Esophagus muscularis mucosa (tissue), 4 donors: ENCODE results near the gene SLC8A1. TPM values are rescaled to one million over a fixed set of nuclear protein-coding genes. Genes with fewer than 3 reads are reported as not detected.
"Not testable (repeated sequence)": the region's sequence is repeated elsewhere in the genome, so short reads cannot be mapped to it uniquely, and the experiment has no call there.

Source experiments
- DNase-seq: peaks from one replicate; pipeline ENCODE4 v3.0.0-alpha.2; 2017; ENCODE audit errors: extremely low spot score
- H3K27ac ChIP-seq, 4 donors: fragments of 200-600 bp; sonication (generic); replicated peaks in 1 of 4; 1 replicate in 3 of 4; 2 replicates in 1 of 4; pipeline ENCODE4 v1.5.1; 2016 to 2019; ENCODE audit warnings: mild to moderate bottlenecking in 1 of 4
- H3K27me3 ChIP-seq, 4 donors: fragments of 200-600 bp; sonication (generic); one replicate each; pipeline versions ENCODE4 v1.5.1 to v1.6.0; 2016 to 2019
- H3K36me3 ChIP-seq, 4 donors: fragments of 200-600 bp; sonication (generic); one replicate each; pipeline ENCODE4 v1.5.1; 2016 to 2019
- H3K4me1 ChIP-seq, 4 donors: fragments of 200-600 bp; sonication (generic); one replicate each; pipeline ENCODE4 v1.5.1; 2016 to 2019
- H3K4me3 ChIP-seq, 4 donors: fragments of 200-600 bp; sonication (generic); 1 replicate in 2 of 4; 2 replicates in 2 of 4; pipeline ENCODE4 v1.5.1; 2016 to 2019; ENCODE audit warnings: mild to moderate bottlenecking in 4 of 4, moderate library complexity in 1 of 4
- H3K9me3 ChIP-seq, 4 donors: fragments of 200-600 bp; sonication (generic); 1 replicate in 3 of 4; 2 replicates in 1 of 4; pipeline ENCODE4 v1.5.1; 2016 to 2019
- EP300 ChIP-seq: sonication (generic); formaldehyde crosslinking; IDR thresholded peaks from one replicate; pipeline ENCODE4 v1.6.1; 2017; ENCODE audit warnings: antibody characterized with exemption
- POLR2A ChIP-seq: fragments of 450-650 bp; IDR thresholded peaks from one replicate; pipeline ENCODE4 v1.6.1; 2017; ENCODE audit warnings: antibody characterized with exemption, moderate library complexity, mild to moderate bottlenecking, low read depth
- POLR2AphosphoS5 ChIP-seq, 2 donors: sonication (generic); formaldehyde crosslinking; IDR thresholded peaks; one replicate each; pipeline ENCODE4 v1.6.1; 2017; ENCODE audit warnings: antibody characterized with exemption in 2 of 2
- WGBS: methylation state at CpG from one replicate; pipeline ENCODE4 v1.1.5; 2018; 5-methylcytosine and 5-hydroxymethylcytosine counted together
- intact Hi-C: fragments of 100-400 bp; cut with DNase I; formaldehyde crosslinking; loops from one replicate; pipeline ENCODE4 v1.15.1; 2023
- total RNA-seq, 4 donors: library from RNA; depleted of rRNA; stranded (reverse); fragments of >200 nt; gene quantifications; one replicate each; pipeline versions ENCODE4 v1.1.0 to v1.2.1, GENCODE V29; 2016
- TF ChIP-seq, protein P1 (sequence below), 3 experiments: fragments of 200-600 bp in 2 of 3; fragments of 450-650 bp in 1 of 3; sonication (generic) in 2 of 3; IDR thresholded peaks; one replicate each; pipeline ENCODE4 v1.5.1; 2017 to 2019; ENCODE audit warnings: antibody characterized with exemption in 3 of 3, mild to moderate bottlenecking in 2 of 3, moderate library complexity in 1 of 3

Gene SLC8A1
- total RNA-seq, 4 donors from 2014 or later, result 105 to 166 (median 157) TPM

DNA sequence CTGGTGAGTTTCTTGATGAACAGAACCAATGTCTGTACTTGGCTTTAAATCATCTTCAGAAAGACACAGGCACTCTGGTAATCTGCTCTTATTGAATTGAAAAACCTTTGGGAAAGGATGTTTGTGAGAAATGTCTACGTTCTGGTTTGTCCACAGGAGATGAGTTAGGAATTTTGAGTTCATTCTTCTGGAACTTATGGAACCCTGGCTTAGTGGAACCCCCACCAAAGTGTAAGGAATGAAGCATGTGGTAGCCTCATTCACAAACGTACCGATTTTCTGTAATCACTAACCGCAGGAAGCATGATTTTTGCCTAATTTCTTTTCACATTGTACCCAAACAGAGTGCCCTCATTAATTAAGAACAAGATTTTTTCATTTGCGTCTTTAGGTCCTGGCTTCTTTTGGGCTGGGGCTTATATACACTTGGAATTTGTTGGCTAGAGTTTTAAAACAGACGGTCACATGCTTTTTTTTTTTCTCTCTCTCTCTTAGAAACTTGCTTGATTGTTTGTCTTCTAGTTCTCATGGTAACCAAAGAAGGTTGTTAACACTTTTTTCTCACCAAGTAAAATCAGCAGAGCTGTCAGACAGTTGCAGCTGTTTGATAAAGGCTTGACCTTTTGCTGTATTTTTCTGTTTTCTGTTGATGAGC lies 358.7 kb downstream of the SLC8A1 start:
- Histone ChIP-seq H3K9me3 (no peaks in the 10 kb centered on the region), H3K27me3 (no peaks in the 10 kb centered on the region), H3K27ac (peak overlapping the region in 2 of 4 donors; percentile 10 to 21), H3K36me3 (no peaks in the 10 kb centered on the region), H3K4me1 (peaks cover 15 to 40% (median 28%) of the 10 kb centered on the region in 4 donors), H3K4me3 (peak overlapping the region in 2 of 4 donors; percentile 3 to 22)
- TF ChIP-seq POLR2AphosphoS5 (IDR thresholded peaks at IDR 0.05), result no peak
- TF ChIP-seq EP300, result no peak
- TF ChIP-seq, protein P1, sequence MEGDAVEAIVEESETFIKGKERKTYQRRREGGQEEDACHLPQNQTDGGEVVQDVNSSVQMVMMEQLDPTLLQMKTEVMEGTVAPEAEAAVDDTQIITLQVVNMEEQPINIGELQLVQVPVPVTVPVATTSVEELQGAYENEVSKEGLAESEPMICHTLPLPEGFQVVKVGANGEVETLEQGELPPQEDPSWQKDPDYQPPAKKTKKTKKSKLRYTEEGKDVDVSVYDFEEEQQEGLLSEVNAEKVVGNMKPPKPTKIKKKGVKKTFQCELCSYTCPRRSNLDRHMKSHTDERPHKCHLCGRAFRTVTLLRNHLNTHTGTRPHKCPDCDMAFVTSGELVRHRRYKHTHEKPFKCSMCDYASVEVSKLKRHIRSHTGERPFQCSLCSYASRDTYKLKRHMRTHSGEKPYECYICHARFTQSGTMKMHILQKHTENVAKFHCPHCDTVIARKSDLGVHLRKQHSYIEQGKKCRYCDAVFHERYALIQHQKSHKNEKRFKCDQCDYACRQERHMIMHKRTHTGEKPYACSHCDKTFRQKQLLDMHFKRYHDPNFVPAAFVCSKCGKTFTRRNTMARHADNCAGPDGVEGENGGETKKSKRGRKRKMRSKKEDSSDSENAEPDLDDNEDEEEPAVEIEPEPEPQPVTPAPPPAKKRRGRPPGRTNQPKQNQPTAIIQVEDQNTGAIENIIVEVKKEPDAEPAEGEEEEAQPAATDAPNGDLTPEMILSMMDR (IDR thresholded peaks at IDR 0.05), result no peak
- TF ChIP-seq POLR2A, result no peak
- WGBS, result 33% methylated on average over 6 of the region's 6 CpGs
- no peak for DNase-seq
- intact Hi-C loops, result no loop called here

DNA sequence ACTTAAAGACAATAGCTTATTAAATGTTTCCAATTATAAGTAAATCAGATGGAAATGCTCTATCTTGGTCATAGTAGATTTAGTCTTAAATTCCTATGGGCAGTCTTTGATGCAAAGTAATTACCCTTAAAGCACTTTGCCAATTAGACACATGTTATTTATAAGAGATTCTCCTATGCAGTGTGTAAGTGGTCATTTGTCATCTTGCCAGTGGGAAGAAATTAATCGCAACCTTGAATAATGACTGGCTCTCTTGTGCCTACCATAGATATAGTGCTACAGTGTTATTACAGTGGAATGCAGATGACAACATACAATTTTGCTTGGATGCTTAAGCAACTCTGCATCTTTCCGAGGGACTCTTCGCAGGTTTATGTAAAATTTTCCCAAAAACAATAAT lies 361.8 kb downstream of the SLC8A1 start:
- TF ChIP-seq EP300 (no peak), POLR2AphosphoS5 (IDR thresholded peaks at IDR 0.05) (no peak), POLR2A (no peak)
- TF ChIP-seq, protein P1 (IDR thresholded peaks at IDR 0.05), result no peak

DNA sequence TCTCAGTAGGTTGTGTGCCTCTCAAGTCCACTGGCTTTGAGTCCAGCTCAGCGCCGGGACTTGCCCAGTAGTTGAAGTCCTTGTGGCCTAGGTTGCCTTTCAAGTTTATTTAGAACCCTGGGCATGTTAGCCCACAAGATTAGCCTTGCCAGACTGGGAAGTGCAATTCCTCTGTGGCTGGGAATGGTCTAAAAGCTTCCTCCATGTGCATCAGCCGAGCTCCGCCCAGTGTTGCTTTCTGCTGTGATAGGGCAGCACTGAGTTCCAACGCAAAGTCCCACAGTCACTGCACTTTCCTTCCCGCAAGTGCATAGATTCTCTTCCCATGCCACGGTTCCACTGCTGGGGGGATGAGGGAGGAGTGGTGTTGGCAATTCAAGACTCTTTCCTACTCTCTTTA lies 364.0 kb downstream of the SLC8A1 start:
- DNase-seq, result no peak
- H3K36me3 ChIP-seq, result no peaks in the 10 kb centered on the region
- H3K4me3 ChIP-seq, result no peak overlapping the region
- H3K27me3 ChIP-seq, result no peaks in the 10 kb centered on the region
- intact Hi-C loops, result no loop called here
- H3K4me1 ChIP-seq, result peaks cover 3 to 8% (median 3%) of the 10 kb centered on the region in 4 donors
- H3K9me3 ChIP-seq, result no peaks in the 10 kb centered on the region
- no peak overlapping the region for H3K27ac ChIP-seq
- TF ChIP-seq EP300 (no peak), POLR2AphosphoS5 (IDR thresholded peaks at IDR 0.05) (no peak), POLR2A (no peak)
- TF ChIP-seq, protein P1 (IDR thresholded peaks at IDR 0.05), result no peak
- 97% methylated on average over 7 of the region's 7 CpGs for WGBS

More for the DNA sequence above, 361.8 kb downstream of the SLC8A1 start:
- Histone ChIP-seq H3K27ac (no peak overlapping the region), H3K9me3 (no peaks in the 10 kb centered on the region), H3K36me3 (no peaks in the 10 kb centered on the region), H3K4me1 (peaks cover 22 to 24% (median 24%) of the 10 kb centered on the region in 4 donors), H3K27me3 (no peaks in the 10 kb centered on the region), H3K4me3 (no peak overlapping the region)
- DNase-seq, result no peak
- WGBS, result 96% methylated on average over 3 of the region's 3 CpGs
- intact Hi-C loops, result no loop called here

DNA sequence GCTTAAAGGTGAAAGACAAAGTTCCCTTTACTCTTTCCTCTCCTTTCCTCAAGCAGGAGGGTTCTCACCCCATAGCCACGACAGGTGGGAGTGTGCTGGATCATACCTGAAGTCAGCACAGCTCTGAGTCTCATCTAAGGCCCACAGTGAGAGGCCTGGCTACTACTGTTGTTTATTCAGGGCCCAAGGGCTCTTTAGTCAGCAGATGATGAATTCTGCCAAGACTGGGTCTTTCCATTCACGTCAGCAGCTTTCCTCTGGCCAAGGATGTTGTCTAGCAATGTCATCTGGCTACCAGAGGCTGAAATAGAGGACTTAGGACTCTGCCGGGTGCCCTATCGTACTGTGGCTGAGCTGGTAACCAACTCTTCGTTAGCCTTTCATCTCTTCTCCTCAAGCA lies 364.5 kb downstream of the SLC8A1 start:
- no peak for DNase-seq
- intact Hi-C loops, result no loop called here
- H3K27ac ChIP-seq, result no peak overlapping the region
- H3K9me3 ChIP-seq, result no peaks in the 10 kb centered on the region
- TF ChIP-seq, protein P1 (IDR thresholded peaks at IDR 0.05), result no peak
- TF ChIP-seq POLR2A (no peak), EP300 (no peak), POLR2AphosphoS5 (IDR thresholded peaks at IDR 0.05) (no peak)
- no peaks in the 10 kb centered on the region for H3K27me3 ChIP-seq
- H3K36me3 ChIP-seq, result no peaks in the 10 kb centered on the region
- WGBS, result 83% methylated on average over 5 of the region's 5 CpGs
- H3K4me1 ChIP-seq, result peaks cover 0 to 7% (median 0%) of the 10 kb centered on the region in 4 donors
- no peak overlapping the region for H3K4me3 ChIP-seq

DNA sequence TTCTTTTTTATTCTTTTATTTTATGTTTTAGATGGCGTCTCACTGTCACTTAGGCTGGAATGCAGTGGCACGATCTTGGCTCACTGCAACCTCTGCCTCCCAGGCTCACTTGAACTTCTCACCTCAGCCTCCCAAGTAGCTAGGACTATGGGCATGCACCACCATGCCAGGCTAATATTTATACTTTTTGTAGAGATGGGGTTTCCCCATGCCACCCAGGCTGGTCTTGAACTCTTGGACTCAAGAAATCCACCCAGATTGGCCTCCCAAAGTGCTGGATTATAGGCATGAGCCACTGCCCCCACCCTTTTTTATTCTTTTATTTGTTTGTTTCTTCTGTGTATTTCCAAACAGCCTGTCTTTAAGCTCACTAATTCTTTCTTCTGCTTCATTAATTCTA lies 366.1 kb downstream of the SLC8A1 start:
- no peak for TF ChIP-seq EP300
- no peak for TF ChIP-seq POLR2A
- TF ChIP-seq, protein P1 (IDR thresholded peaks at IDR 0.05), result no peak
- TF ChIP-seq POLR2AphosphoS5 (IDR thresholded peaks at IDR 0.05), result no peak
- H3K36me3 ChIP-seq, result no peaks in the 10 kb centered on the region
- intact Hi-C loops, result no loop called here
- H3K9me3 ChIP-seq, result no peaks in the 10 kb centered on the region
- H3K4me3 ChIP-seq, result no peak overlapping the region
- DNase-seq, result no peak
- 92% methylated on average over 2 of the region's 2 CpGs for WGBS
- H3K4me1 ChIP-seq, result peaks cover 0 to 7% (median 0%) of the 10 kb centered on the region in 4 donors
- H3K27ac ChIP-seq, result no peak overlapping the region
- H3K27me3 ChIP-seq, result no peaks in the 10 kb centered on the region

DNA sequence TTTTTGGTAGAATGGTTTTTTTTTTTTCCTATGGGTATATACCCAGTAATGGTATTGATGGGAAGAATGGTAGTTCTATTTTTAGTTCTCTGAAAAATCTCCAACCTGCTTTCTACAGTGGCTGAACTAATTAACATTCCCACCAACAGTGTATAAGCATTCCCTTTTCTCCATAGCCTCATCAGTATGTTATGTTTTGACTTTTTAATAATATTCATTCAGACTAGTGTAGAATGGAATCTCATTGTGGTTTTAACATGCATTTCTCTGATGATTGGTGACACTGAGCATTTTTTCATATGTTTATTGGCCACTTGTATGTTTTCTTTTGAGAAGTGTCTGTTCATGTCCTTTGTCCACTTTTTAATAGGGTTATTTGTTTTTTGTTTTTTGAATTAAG lies 378.6 kb downstream of the SLC8A1 start:
- H3K27ac ChIP-seq, H3K9me3 ChIP-seq, H3K4me1 ChIP-seq, H3K36me3 ChIP-seq, H3K27me3 ChIP-seq, H3K4me3 ChIP-seq, intact Hi-C loops, DNase-seq: not testable (repeated sequence)
